Gastroesophageal sphincter (tissue), 3 donors: ENCODE measurements around the gene PDZD8.

Source experiments
- EP300 ChIP-seq: sonication (generic); formaldehyde crosslinking; IDR thresholded peaks from one replicate; pipeline ENCODE4 v1.6.1; 2017; ENCODE audit warnings: antibody characterized with exemption, mild to moderate bottlenecking
- POLR2A ChIP-seq, 2 donors: fragments of 450-650 bp; IDR thresholded peaks; one replicate each; pipeline ENCODE4 v1.6.1; 2017; ENCODE audit warnings: antibody characterized with exemption in 2 of 2, mild to moderate bottlenecking in 2 of 2, moderate library complexity in 1 of 2
- POLR2AphosphoS5 ChIP-seq: sonication (generic); formaldehyde crosslinking; IDR thresholded peaks from one replicate; pipeline ENCODE4 v1.6.1; 2017; ENCODE audit warnings: antibody characterized with exemption
- TF ChIP-seq, protein P1 (sequence below), 4 experiments: fragments of 200-600 bp in 2 of 4; fragments of 450-650 bp in 2 of 4; sonication (generic) in 1 of 4; IDR thresholded peaks; one replicate each; pipeline ENCODE4 v1.5.1; 2017 to 2019; ENCODE audit warnings: antibody characterized with exemption in 4 of 4, mild to moderate bottlenecking in 2 of 4, moderate library complexity in 2 of 4

DNA sequence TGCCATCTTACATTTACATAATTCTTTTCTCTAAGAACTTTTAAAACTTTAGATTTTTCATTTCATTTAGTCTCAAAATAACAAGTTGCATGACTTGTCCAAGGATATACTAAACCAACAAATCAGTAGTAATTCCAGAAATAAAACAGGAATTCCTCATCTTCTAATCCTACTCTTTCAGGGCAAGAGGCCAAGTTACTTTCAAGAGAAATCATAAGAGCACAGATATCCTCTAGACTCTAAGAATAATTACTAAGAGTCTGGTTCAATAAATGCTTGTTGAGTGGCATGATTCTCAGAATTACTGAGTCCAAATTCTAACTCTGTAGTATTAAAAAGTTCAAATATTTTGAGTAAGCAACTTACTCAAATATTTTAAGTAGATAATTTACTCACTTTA lies 12.9 kb downstream of the PDZD8 start:
- TF ChIP-seq, protein P1, sequence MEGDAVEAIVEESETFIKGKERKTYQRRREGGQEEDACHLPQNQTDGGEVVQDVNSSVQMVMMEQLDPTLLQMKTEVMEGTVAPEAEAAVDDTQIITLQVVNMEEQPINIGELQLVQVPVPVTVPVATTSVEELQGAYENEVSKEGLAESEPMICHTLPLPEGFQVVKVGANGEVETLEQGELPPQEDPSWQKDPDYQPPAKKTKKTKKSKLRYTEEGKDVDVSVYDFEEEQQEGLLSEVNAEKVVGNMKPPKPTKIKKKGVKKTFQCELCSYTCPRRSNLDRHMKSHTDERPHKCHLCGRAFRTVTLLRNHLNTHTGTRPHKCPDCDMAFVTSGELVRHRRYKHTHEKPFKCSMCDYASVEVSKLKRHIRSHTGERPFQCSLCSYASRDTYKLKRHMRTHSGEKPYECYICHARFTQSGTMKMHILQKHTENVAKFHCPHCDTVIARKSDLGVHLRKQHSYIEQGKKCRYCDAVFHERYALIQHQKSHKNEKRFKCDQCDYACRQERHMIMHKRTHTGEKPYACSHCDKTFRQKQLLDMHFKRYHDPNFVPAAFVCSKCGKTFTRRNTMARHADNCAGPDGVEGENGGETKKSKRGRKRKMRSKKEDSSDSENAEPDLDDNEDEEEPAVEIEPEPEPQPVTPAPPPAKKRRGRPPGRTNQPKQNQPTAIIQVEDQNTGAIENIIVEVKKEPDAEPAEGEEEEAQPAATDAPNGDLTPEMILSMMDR (IDR thresholded peaks at IDR 0.05), result no peak
- TF ChIP-seq POLR2AphosphoS5, result no peak
- TF ChIP-seq EP300, result no peak
- no peak for TF ChIP-seq POLR2A (IDR thresholded peaks at IDR 0.05)
